ENCODE measurements around the gene MAP1B.
"Not testable (repeated sequence)": the region's sequence is repeated elsewhere in the genome, so short reads cannot be mapped to it uniquely, and the experiment has no call there.

MAP1B gene
- total RNA-seq: 0 to 0.30 (median 0.13) reads per million in 4 donors

DNA sequence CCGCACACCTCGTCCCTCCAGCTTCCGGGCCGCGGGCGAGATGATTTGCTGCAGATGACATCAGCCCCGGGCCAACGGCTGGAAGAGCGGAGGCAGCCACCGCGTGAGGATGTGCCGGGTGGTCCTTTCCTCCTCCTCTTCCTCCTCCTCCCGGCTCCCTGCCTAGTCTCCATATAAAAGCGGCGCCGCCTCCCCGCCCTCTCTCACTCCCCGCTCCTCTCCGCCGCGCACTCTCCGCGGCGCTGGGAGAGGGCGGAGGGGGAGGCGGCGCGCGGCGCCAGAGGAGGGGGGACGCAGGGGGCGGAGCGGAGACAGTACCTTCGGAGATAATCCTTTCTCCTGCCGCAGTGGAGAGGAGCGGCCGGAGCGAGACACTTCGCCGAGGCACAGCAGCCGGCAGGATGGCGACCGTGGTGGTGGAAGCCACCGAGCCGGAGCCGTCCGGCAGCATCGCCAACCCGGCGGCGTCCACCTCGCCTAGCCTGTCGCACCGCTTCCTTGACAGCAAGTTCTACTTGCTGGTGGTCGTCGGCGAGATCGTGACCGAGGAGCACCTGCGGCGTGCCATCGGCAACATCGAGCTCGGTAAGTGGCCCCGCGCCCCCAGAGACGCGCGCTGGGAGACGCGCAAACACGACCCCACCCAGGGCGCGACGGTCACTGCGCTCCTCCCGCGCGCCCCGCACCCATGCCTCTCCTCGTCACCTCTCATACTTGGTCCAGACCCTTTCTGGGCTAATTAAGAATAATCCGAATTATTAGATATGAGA lies at the start of gene MAP1B:
Gene MAP1B, plus strand, starts transcription at position 345 of the 770 bp plus-strand sequence. Its CDS starts 57 bp downstream, at position 402.
- DNase-seq: no peak

DNA sequence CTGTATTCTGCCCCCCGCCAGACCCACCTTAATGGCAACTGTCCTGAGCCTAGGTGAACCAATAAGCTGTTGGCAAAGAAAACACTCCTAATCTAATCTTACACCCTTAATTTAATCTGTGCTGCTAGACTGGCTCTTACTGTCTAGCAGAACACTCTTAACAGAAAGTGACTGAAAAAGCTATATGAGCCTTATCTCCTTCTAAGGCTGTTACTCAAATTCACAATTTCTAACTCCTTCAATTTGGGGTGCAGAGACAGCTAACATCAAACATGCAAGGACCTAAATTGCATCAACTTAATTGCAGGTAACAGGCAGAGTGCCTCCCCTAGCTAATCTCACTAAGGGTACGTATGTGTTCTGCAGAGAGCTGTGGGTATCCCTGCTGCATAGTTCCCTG lies 49.5 kb upstream of the MAP1B start:
- DNase-seq: no peak

GRCh38 chr5:72063219-72063819 lies 44.0 kb upstream of the MAP1B start:
- no peak for DNase-seq

- no peak for DNase-seq
These were observed 42.3 kb upstream of the MAP1B start for GRCh38 chr5:72064801-72065570.

DNA sequence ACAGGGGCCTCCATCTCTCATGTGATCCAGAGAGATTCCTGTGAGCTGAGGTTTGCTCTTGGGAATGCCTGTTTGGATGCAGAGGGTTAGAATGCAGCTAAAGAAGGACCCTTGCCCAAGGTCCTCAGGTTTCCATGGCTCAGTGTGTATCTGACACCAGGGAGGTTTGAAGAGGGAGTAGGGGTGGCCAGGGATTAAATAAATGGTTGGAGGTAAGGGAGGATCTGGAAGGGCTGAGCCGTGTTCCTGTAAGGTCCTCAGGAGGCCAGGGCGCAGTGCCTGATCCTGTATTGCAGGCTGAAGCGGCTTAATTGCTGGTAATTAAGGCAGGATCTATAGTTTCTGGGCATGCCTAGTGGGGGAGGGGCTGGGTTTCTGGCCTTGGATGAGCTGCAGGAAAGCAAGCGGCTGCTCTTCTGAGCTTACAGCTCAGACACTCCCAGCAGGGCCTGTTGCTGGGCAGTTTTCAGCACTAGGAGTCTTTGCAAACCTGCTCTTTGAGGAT lies 41.5 kb upstream of the MAP1B start:
- DNase-seq: no peak

- no peak for DNase-seq
These were observed 40.6 kb upstream of the MAP1B start for GRCh38 chr5:72066705-72067107.

GRCh38 chr5:72067682-72068470 lies 39.4 kb upstream of the MAP1B start:
- no peak for DNase-seq

- no peak for DNase-seq
These were observed 36.7 kb upstream of the MAP1B start for GRCh38 chr5:72070529-72070928.

DNA sequence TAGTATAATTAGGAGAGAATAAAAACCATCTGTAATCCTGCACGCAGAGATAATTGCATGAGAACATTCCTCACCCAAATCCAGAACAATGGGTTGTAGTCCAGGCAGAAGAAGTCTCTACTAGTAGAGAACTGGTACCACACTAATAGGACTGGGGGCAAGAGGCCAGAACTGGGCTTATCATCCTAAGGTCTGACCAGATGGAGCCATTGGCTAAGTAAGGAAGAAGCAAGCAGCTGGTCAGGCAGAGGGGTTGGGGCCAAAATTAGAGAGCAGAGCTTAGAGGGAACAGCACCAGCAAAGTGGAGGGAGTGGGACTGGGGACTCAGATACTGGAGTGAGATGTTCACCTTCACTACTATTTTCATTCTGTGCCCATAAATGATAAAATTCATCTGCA lies 35.4 kb upstream of the MAP1B start:
- no peak for DNase-seq

GRCh38 chr5:72074251-72074650 lies 33.0 kb upstream of the MAP1B start:
- no peak for DNase-seq

DNA sequence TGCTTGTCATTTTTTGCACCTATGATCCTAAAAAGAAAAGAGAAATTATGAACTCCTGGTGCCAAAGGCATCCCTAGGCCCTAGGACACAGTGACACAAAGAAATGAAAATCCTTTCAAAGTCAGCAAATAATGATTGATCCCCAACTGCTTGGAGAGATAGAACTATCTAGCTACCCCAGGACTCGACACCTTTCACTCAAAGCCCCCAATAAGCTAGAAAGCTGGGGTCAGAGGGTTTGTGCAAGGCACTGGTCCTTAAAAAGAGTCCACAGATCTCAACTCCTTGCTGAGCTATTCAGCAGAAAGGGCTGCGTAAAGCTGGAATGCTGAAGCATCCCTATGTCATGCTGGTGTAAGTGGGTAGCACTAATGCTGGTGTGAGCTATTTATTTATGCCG lies 31.8 kb upstream of the MAP1B start:
- DNase-seq: no peak

DNA sequence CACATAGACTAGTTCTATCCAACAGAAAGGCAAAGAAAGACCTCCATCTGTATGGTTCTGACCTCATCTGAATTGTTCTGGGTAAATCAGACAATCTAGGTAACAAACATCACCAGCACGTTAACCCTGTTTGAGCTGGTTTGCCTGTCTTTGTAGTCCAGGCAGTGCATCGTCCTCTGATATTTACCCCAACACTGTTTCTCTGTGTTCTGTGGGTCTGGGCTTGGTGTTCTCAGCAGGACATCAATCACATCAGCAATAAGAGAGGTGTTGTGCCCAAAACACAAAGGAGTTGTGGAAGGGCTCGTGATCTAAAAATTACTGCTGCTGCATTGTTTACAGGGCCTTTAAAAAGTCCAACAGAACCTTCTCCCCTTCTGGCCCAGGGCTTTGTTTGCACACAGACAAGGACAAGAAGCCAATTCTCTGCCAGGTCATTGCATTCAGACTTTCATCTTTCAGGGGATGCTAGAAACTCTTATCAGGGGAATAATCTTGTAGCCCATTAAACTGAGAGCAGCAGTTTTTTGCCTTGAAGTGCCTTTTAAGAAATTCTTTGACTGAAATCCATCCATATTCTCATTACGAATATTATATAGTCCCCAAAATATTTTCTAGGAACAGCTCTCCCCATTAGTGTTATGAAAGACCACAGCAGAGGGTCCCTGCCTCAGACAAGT lies 30.5 kb upstream of the MAP1B start:
- DNase-seq: no peak

- DNase-seq: no peak
These were observed 29.9 kb upstream of the MAP1B start for GRCh38 chr5:72077390-72077789.

- DNase-seq: no peak
These were observed 28.0 kb upstream of the MAP1B start for GRCh38 chr5:72079288-72079687.

GRCh38 chr5:72082048-72082447 lies 25.2 kb upstream of the MAP1B start:
- no peak for DNase-seq

DNA sequence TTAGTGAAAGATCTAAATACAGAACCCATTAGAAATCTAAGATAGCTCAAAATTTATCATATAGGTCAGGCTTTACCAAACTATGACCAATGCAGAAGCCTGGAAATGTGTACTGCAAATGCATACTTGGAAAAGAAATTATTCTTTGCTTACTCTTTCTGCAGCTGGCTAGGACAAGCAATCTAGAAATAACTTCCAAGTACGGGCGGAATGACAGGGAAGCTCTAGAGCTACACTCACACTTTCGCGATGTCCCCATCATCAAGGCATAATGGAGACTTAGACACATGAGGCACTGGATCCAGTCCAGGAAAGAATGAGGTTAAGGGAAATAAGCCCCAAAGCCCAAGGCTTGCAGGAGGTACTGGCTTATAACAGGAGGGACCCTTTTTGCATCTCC lies 22.4 kb upstream of the MAP1B start:
- DNase-seq: no peak

DNA sequence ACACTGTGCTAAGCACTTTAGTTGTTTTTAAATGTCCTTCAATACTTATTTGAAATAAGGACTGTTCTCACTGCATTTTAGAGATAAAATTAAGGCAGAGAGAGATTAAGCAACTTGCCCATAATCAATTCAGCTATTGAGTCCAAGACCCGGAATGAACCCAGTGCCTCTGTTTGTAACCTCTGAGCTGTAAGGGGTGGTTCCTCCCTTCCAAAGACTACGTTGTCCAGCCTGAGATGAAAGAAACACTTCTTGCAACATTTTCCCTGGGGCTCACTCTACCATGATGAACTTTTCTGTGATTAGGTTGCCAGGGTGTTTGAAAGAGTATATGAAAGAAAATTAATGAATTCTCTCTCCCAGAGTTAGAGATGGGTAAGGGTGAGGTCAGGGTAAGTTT lies 22.0 kb upstream of the MAP1B start:
- no peak for DNase-seq

- not testable (repeated sequence) for DNase-seq
These were observed 17.6 kb upstream of the MAP1B start for GRCh38 chr5:72089713-72090112.

- no peak for DNase-seq
These were observed 15.2 kb upstream of the MAP1B start for GRCh38 chr5:72092074-72092473.

DNA sequence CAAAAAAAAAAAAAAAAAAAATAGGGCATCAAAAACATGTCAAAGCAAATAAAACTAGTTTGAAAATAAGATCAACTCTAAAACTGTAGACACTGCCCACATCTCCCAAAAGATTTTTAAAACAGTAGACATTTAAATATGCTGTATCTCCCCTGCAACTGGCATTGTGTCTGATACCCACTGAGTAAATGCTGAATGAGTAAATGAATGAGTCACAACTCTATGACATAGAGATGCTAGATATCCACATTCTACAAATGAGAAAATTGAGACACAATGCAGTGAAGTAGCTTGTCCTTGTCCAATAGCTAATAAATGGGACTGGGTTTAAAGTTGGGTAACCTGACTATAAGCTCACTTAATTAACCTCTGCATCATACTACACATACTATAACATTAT lies 14.1 kb upstream of the MAP1B start:
- no peak for DNase-seq

DNA sequence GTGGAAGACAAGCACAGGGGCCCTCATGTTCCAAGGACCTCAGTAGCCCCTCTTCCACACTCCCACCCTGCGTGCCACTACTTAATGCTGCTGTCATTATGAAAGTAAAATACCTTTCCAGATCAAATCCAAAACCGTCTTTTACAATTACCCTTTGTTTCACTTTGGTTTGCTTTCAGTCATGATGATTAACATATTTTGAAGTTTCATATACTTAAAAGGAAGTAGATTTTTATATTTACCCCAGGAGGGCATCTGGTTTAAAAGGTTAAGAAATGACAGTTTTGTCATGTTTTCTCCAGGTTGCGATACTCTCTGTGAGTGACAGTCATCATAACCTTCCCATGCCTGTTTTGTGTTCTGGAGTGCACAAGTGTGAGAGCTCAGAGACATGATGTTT lies 13.5 kb upstream of the MAP1B start:
- DNase-seq: no peak

DNA sequence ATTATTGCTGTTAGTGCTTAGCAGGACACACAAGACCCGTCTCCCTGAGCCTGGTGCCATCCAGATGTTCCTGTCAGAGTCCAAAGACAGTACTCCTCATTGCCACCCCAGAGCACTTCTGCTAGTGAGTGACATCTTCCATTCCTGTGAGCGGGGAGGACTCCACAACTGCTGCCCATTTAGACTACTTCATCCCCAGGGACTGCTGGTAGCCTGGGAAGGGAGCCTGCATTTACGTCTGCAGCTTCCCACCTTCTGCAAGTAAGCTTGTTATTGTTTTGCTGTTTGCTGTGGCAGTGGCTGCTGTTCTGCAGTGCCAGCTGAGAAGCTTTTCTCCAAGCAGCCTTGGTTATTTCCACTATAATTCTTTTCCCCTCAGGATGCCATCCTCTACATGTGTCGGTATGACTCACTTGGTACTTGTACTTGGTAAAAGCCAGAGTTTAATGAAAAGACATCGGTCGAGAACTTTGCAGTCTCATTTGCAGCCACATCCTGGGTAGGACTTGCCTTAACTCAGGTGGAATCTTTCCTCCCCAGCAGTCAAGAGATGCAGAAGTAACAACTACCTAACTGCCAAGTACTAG lies 10.6 kb upstream of the MAP1B start:
- no peak for DNase-seq

Data from T-helper 1 cell (primary cell).